Right renal cortex interstitium (tissue), 3 donors: ENCODE results near the gene DBF4B. TPM values are rescaled to one million over a fixed set of nuclear protein-coding genes. Genes with fewer than 3 reads are reported as not detected.

Source experiments
- DNase-seq, 3 donors: peaks; one replicate each; pipeline ENCODE4 v3.0.0-alpha.2; 2013; ENCODE audit warnings: low read depth in 3 of 3, low spot score in 2 of 3
- polyA plus RNA-seq, 3 donors: library from polyadenylated mRNA; unstranded; fragments of 120-200 nt; gene quantifications; one replicate each; pipeline ENCODE4 v1.2.1, GENCODE V29; 2013; ENCODE audit not compliant: insufficient read length in 3 of 3

The DBF4B gene
- polyA plus RNA-seq, 3 donors: 8.3 to 9.3 (median 8.9) TPM

DNA sequence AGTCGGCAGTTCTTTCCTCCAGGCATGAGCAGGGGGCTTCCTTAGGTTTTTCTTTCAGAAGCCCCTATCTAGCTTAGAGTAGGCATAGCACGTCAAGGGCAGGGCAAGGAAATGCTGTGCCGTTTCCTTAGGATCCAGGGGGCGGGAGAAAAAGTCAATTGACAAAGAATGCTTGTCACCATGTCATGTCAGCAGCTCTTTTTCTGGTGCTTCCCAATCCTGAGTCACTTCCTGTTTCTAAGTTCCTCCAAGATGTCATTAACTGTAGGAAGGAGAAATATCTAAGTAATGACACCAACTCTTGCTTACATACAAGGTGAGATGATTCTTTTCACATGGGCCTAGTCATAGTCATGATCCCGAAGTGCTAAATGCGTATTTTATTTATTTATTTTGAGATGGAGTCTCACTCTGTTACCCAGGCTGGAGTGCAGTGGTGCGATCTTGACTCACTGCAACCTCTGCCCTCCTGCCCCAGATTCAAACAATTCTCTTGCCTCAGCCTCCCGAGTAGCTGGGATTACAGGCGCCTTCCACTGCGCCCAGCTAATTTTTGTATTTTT is 86.5 kb downstream of the DBF4B start:
- no peak for DNase-seq

- no peak for DNase-seq
Observed at GRCh38 chr17:44795421-44795820, 87.0 kb downstream of the DBF4B start.

GRCh38 chr17:44795928-44796327 is 87.5 kb downstream of the DBF4B start:
- DNase-seq: no peak

- no peak for DNase-seq
Observed at GRCh38 chr17:44796731-44797130, 88.3 kb downstream of the DBF4B start.

- no peak for DNase-seq
Observed at GRCh38 chr17:44797802-44798201, 89.3 kb downstream of the DBF4B start.

DNA sequence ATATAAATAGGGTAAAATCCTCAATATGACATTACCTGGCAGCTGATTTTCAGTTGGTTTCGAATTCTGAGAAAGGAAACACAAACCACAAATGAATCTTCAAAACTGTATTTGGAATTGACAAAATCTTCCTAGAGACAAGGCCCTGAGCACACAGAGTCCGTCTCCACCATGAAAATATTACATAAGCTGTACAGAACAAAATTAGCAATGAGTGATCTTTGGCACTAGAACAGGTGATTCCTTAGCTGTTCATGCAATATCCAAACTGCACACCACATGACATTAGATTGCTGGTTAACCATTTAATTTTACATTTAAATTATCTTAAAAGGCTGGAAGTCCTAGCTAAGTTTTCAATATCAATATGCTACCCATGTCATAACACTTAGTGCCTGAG is 89.9 kb downstream of the DBF4B start:
- no peak for DNase-seq

Other genes with a start within 250 kb of the DBF4B start
- 10 to 100 TPM; 38.3 to 45.8 (median 42.3) TPM for gene GPATCH8, start 205.3 kb upstream of the DBF4B start, polyA plus RNA-seq
- 10 to 100 TPM; 23.3 to 32.7 (median 26.1) TPM for gene FZD2, start 151.2 kb upstream of the DBF4B start, polyA plus RNA-seq
- gene MEIOC, start 52.2 kb upstream of the DBF4B start, polyA plus RNA-seq: 1 to 10 TPM; 2.0 to 2.6 (median 2.1) TPM
- 10 to 100 TPM; 35.6 to 38.5 (median 37.4) TPM for gene CCDC43, start 18.9 kb upstream of the DBF4B start, polyA plus RNA-seq
- gene ADAM11, start 50.3 kb downstream of the DBF4B start, polyA plus RNA-seq: 1 to 10 TPM; 1.6 to 2.0 (median 1.7) TPM
- gene GJC1, start 121.6 kb downstream of the DBF4B start, polyA plus RNA-seq: 10 to 100 TPM; 23.0 to 23.8 (median 23.4) TPM
- gene HIGD1B, start 139.2 kb downstream of the DBF4B start, polyA plus RNA-seq: 1 to 10 TPM; 1.9 to 2.0 (median 2.0) TPM
- 100 to 1,000 TPM; 124 to 134 (median 133) TPM for gene EFTUD2, start 190.8 kb downstream of the DBF4B start, polyA plus RNA-seq
- 1 to 10 TPM in 1 of 3 donors, under 1 TPM in 2; 0.67 to 1.1 (median 0.89) TPM for gene GFAP, start 206.8 kb downstream of the DBF4B start, polyA plus RNA-seq
- gene KIF18B, start 239.1 kb downstream of the DBF4B start, polyA plus RNA-seq: 1 to 10 TPM; 9.0 to 9.7 (median 9.1) TPM